ENCODE results near the gene ZNF438.

The ZNF438 gene

GRCh38 chr10:30870896-30871295, 160.8 kb downstream of the ZNF438 start:
- no peak for DNase-seq

DNA sequence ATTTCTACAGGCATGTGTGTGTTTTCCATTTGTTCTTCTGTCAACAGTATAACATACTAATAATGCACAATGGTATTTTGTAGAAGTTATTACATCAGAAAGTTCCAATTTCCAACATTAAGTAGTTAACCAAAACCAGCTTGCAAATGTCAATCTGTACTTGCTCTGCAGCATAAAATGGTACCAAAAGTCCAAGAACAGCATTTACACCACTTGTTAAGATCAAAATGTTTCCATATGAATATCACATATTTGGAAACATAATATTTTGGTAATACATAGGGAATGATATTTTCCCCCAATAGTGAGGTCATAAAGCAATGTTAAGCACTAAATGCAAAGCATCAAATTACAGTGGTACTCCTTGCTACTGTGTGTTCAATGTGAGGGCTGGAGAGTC, 162.1 kb downstream of the ZNF438 start:
- no peak for DNase-seq

DNA sequence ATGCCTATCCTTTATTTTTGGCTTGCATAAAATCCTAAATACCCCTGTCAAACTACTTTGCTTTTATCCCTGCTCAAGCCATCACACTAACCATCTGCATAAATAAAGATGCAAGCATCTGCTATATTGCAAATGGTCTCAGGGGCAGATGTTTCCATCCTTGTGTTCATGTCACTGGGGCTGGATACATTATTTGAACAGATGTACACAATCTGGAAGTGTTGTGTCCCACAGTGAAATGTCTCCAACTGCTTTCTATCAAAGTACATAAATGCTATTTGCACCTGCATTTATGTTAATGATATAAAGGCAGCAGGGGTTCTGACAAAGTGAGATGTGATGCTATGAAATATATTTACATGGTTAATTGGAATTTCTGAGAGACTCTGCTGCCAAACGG, 163.1 kb downstream of the ZNF438 start:
- DNase-seq, result no peak

DNA sequence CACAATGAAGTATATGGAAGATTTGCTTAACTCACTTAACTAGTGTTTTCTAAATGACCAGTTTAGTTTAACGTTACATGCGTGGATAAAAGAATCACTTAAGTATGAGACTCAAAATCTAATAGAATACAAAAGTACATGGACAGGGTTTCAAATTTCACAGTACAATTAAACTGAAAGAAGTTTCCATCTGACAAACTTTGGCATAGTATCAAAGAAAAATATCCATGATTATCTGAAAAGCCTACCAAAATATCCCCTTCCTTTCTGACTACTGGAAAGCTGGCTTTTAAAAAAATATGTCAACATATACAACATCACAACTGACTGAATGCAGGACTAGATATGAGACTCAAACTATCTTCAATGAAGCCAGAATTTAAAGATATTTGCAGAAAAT, 164.8 kb downstream of the ZNF438 start:
- DNase-seq, result no peak

DNA sequence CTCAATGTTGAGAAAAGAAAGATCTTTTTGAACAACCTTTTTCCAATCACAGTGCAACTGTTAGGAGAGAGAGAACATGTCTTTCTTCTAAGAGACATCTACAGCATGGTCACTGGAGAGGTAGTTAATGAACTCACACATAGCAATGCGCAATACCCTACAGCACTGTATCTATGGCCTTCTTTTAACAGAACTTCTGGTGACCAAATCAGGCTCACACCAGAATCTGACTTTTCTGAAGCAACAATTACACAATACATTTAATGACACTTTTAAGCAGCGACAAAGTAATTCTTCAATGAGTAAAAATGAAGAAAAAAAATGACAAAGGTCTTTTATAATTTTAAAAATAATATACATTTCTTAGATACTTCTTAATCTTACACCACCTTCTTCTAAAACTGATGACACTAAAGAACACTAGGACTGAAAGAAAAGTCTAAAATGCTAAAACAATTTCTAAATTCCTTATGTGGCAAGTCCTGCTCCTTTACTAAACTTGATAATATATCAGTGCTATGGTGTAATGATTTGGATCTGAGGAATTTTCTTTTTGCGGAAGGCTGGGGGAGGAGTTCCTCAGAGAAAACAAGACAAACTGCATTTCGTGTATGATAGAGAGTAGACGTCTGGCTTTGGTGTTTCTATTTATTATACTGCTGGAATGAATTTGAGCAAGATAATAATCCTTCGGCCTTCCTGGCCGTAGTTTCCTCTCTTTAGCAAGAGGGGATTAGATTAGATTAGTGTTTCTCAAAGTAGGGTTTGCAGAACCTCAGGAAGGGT, 166.3 kb downstream of the ZNF438 start:
- DNase-seq, result no peak

DNA sequence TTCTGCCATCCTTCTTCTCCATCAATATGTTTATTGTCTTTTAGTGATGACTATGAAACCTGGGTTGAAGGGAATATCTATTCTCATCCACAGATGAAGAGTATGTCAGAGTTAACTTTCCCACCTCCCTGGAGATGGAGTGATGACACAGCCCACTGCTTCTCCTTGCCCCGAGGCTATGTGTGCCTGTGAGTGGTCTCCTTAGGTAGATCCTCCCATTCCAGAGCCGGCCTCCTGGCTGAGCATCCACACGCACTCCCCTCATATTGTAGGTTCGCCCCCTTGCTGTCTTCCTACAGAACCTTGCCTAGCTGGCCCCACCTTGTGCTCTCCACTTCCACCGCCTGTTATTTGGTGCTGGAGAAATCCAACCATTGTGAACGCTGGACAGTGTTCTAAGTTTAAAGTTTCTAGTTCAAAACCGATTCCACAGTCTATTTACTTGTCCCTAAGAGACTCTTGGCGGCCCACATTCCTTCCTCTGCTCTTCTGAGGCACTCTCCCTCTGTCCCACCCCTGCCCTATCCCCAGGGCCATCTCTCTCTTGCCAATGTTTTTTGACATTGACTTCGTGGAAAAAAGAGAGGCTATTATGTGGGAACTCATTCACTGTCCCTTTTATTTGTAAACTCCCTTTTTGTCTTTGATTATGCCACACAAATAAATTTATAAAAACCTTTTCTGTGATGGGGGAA, 168.0 kb downstream of the ZNF438 start:
- DNase-seq, result no peak

GRCh38 chr10:30862486-30862885, 169.2 kb downstream of the ZNF438 start:
- DNase-seq, result no peak

- DNase-seq, result no peak
Observed at GRCh38 chr10:30861976-30862375, 169.7 kb downstream of the ZNF438 start.

DNA sequence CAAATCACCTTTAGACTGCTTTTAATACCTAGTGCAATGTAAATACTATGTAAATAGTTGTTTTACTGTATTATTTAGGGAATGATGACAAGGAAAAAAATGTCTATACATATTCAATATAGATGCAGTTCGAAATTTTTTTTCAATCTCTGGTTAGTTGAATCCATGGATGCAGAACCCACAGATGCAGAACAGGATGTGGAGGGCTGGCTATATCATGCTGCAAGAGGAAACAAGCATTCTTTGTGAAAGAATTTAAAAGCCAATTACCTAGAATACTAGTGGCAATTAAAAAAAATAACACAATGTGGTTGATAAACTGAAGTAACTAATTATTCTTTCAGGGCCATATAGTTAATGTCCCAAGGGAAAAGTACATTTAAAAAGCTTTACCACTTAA, 170.4 kb downstream of the ZNF438 start:
- no peak for DNase-seq

DNA sequence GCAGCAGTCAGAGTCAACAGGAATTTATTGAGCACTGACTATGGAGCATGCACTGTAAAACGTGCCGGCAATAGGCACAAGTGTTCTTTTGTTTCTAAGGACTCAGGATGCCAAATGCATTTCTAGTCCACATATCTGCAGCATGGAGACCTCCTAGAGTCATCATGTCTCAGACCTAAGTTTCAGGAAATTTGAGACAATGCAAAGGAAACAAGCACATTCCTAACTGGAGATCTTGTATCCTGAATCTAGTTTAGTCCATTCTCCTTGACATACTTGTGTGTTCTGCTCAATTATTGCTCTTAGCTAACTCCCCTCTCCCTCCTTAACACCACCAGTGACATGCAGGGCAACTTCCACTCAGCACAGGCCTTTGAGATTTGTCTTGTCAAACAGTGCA, 173.2 kb downstream of the ZNF438 start:
- no peak for DNase-seq

- no peak for DNase-seq
Observed at GRCh38 chr10:30857803-30858202, 173.9 kb downstream of the ZNF438 start.

GRCh38 chr10:30855131-30855530, 176.5 kb downstream of the ZNF438 start:
- no peak for DNase-seq

DNA sequence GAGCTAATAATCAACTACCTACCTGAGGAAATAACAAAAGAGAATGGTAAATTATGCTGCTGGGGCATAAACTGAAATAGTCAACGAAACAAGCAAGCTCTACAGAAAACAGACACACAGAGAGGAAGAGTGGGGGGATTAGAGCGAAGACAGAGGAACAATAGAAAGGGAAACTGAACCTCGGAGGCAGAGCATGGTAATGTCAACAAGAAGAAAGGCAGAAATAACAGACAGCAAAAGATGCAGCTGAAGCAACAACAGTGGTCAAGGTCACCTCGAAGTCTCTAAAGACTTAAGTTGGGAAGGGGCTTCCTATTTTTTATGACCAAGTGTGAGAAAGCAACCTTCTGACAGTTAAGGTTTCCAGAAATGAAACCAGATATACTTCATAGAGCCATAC, 177.0 kb downstream of the ZNF438 start:
- no peak for DNase-seq

DNA sequence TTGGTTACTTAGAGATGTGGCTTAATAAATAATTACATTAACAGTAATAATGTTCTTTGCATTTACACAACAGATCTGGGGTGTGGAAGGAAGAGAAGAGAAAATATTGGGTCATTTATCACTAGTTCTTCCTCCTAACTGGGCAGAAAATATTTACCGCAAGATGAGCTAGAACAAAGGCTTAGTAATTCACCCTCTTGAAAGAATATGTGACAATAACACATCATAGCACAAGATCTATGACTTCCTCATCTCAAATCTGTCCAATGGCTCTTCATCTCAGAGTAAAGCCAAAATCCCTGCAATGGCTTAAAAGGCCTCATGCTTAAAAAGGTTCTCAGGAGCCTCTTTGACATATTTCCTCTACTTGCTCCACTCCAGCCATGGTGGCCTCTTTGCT, 178.6 kb downstream of the ZNF438 start:
- no peak for DNase-seq

- no peak for DNase-seq
Observed at GRCh38 chr10:30850776-30851175, 180.9 kb downstream of the ZNF438 start.

- DNase-seq, result no peak
Observed at GRCh38 chr10:30849231-30850035, 182.2 kb downstream of the ZNF438 start.

- DNase-seq, result no peak
Observed at GRCh38 chr10:30848396-30849032, 183.2 kb downstream of the ZNF438 start.

GRCh38 chr10:30847642-30848041, 184.0 kb downstream of the ZNF438 start:
- no peak for DNase-seq

GRCh38 chr10:30847199-30847598, 184.5 kb downstream of the ZNF438 start:
- no peak for DNase-seq

DNA sequence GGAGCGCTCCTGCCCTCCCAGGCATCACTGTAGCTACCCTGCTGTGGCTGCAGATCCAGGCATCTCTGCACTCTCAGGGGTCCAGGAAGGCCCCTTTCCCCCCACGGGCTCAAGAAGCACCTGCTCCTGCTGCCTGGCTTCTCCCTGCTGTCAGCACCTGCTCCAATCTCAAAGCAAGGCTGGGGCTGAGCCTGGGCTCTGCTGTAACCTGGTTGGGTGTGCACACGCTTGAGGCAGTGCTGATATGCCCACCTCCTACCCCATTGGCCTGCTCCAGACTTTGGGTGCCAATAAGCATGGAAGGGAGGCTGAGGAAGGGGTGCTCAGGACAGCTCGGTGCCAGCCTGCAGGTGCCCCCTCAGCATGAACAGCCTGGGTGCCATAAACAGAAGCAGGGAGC, 185.0 kb downstream of the ZNF438 start:
- no peak for DNase-seq

- no peak for DNase-seq
Observed at GRCh38 chr10:30842894-30843293, 188.8 kb downstream of the ZNF438 start.

DNA sequence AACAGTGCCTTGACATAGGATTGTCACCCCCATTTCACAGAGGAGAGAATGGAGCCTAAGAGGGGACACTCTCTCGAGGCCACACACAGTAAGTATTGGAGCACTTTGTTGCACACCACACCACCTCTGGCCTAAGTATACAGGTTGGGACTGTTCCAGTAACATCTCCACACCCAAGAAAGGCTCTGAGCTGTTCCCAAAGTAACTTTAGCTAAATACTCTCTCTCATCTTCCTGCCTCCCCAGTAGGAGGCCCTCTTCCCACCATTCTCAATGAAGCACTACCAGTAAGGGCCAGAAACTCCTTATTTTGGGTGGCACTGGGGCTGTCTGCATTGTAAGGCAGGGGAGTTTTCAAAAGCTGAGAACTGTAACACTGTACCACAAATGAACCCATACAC, 189.5 kb downstream of the ZNF438 start:
- no peak for DNase-seq

DNA sequence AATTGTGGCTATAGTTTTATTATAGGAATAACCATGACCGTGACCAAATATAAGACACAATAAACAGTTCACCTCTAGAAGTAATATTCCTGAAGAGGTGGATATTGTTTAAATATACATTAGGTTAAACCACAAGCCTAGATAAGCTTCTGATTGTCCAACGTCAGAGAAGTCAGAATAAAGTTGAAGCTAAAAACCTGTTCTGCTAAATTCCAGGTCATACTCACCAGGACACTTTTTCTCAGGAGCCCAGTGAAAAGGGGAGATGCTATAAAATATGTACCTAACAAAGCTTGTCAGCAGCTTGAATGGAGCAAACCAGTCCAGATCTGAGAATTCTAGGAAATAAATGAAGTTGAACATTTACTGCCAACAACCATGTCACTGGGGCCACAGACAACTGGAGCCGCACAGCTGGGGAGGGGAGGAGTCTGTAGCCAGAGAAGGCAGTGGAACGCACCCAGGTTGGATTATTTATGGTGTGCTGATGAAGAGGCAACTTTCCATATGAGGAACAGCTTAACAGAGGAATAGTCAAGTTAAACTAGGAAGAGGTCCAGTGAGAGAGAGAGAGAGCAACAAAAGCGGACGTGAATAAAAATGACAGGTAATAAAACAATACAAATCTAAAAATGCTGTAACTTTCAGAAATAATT, 191.1 kb downstream of the ZNF438 start:
- no peak for DNase-seq

Data from NCI-H1436 treated with DMSO at 0.1 percent for 48 hours (cell line).